H1 (cell line): ENCODE data around the gene CCL22. TPM values are rescaled to one million over a fixed set of nuclear protein-coding genes. Genes with fewer than 3 reads are reported as not detected.

ENCODE experiments used
- ATF2 ChIP-seq: IDR thresholded peaks from 2 replicates; pipeline ENCODE4 v1.6.1; 2012; ENCODE audit warnings: low read length, inconsistent platforms
- CHD7 ChIP-seq: fragments of 300-600 bp; sonication (generic); IDR thresholded peaks from 2 replicates; pipeline ENCODE4 v1.7.1; 2012; ENCODE audit warnings: low read length, moderate library complexity, mild to moderate bottlenecking, inconsistent platforms; ENCODE audit not compliant: insufficient replicate concordance
- EP300 ChIP-seq, 2 experiments: IDR thresholded peaks; 1 replicate in 1 of 2; 2 replicates in 1 of 2; pipeline ENCODE4 v1.6.1; 2011 to 2012; ENCODE audit warnings: low read depth in 2 of 2, low read length in 2 of 2, mild to moderate bottlenecking in 2 of 2, borderline replicate concordance in 1 of 2, inconsistent platforms in 1 of 2, moderate library complexity in 1 of 2
- NRF1 ChIP-seq: IDR thresholded peaks from 2 replicates; pipeline ENCODE4 v1.6.1; 2011; ENCODE audit warnings: mild to moderate bottlenecking, low read depth, low read length, improper control_type of control experiment
- RFX5 ChIP-seq: IDR thresholded peaks from 2 replicates; pipeline ENCODE4 v1.6.1; 2011; ENCODE audit warnings: low read depth, low read length, improper control_type of control experiment, borderline replicate concordance
- polyA plus RNA-seq, 7 experiments: library from polyadenylated mRNA; depleted of rRNA in 3 of 7; stranded (reverse) in 5 of 7; unstranded in 2 of 7; fragments of >200 nt in 5 of 7; fragments of 200-250 nt in 2 of 7; gene quantifications; 1 replicate in 5 of 7; 2 replicates in 1 of 7; 4 replicates in 1 of 7; pipeline versions ENCODE4 v1.2.1 to v1.2.3, GENCODE V29; 2011 to 2013; ENCODE audit warnings: missing spikeins in 2 of 7, mixed read lengths in 2 of 7
- total RNA-seq: library from RNA; stranded (reverse); fragmentation: NEBNext Ultra II Directional; extraction: Animal tissue kit (Norgen Biotek cat#: 25700); gene quantifications from 2 replicates; pipeline ENCODE4 v1.2.1, GENCODE V29; 2021
- TF ChIP-seq, protein P1 (sequence below): IDR thresholded peaks from 2 replicates; pipeline ENCODE4 v1.6.1; 2012; ENCODE audit warnings: inconsistent platforms

Gene CCL22
- total and polyA plus RNA-seq, 2 of the 8 experiments (the other 6 are each of a cell fraction or from before 2014, with no cell fraction given) = not detected

GRCh38 chr16:57413733-57414132 is 55.1 kb downstream of the CCL22 start (continued):
- TF ChIP-seq CHD7 (no peak), EP300 (IDR thresholded peaks at IDR 0.05; ENCODE audit: borderline replicate concordance in 1 of 2, low read depth in 2 of 2, low read length in 2 of 2) (no peak), RFX5 (no peak), NRF1 (no peak), ATF2 (no peak)
- TF ChIP-seq, protein P1, sequence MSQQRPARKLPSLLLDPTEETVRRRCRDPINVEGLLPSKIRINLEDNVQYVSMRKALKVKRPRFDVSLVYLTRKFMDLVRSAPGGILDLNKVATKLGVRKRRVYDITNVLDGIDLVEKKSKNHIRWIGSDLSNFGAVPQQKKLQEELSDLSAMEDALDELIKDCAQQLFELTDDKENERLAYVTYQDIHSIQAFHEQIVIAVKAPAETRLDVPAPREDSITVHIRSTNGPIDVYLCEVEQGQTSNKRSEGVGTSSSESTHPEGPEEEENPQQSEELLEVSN = no peak
